NCI-H345 treated with DMSO at 0.1 percent for 48 hours (cell line): ENCODE results near the gene BCAS3.

Experiments
- DNase-seq: peaks from one replicate; lab custom pipeline; 2025; ENCODE audit not compliant: unreplicated experiment; lab: John Stamatoyannopoulos, UW

The BCAS3 gene

DNA sequence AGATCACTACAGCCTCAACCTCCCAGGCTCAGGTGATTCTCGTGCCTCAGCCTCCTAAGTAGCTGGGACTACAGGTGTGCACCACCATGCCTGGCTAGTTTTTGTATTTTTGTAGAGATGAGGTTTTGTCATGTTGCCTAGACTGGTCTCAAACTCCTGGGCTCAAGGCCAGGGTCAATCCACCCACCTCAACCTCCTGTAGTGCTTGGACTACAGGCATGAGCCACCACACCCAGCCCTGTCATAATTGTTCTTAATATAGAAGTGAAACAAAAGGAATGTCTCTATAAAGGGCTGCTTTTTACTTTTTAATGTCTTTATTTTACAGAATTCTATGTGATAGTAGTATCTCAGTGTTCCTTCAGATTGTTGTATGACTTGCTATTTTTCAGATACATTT is 376.8 kb downstream of the BCAS3 start:
- no peak for DNase-seq

DNA sequence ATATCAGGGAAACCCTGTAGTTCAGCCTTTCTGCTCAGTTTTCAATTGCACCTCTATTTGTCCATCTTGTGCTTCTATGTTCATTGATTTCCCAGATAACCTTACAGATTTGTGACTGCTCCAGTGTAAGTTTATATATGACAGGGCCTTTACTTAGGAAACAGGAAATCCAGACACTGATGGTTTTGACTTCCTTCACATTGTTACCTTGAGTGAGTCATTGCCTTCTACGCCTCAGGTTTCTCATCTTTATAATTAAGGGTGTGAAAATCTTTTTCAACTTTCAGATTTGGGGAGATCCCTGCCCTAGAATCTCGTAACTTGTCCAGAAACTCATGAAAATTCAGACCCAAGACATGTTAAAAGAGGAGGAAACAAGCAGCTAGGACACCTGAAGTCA is 379.6 kb downstream of the BCAS3 start:
- DNase-seq, result no peak

DNA sequence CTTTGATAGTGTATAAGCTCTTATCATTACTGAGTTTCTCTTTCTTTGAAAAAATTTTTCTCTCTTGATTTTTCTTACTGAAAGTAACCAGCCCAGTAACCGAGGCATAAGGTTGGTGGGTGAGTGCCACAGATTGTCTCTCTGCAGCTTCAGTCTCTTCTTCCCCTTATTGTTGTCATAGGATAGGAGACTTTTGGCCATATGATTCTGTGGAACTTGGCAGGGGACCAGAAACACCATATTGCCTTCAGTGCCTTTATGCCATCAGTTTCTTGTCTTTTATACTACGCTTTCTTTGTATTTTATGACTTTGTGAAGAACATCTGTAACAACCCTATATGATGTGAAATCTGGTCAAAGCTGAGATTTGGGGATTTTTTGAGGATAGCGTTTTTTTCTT is 380.4 kb downstream of the BCAS3 start:
- no peak for DNase-seq

DNA sequence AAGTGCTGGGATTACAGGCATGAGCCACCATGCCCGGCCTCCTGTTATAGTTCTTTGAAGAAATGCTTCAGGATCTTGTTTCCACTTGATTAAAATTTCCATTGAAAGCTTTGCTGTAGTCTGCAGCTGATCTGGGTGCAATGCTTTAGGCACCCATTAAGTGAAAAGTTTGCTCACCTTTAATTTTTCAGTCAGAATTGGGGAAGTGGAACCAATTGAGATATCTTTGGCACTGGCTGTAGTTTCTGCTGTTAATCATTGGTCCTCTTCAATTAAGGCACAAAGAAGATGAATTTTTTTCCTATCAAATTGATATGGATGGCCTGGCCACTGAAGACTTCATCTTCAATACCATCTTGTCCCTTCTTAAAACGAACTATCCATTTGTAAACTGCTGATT is 385.9 kb downstream of the BCAS3 start:
- no peak for DNase-seq

DNA sequence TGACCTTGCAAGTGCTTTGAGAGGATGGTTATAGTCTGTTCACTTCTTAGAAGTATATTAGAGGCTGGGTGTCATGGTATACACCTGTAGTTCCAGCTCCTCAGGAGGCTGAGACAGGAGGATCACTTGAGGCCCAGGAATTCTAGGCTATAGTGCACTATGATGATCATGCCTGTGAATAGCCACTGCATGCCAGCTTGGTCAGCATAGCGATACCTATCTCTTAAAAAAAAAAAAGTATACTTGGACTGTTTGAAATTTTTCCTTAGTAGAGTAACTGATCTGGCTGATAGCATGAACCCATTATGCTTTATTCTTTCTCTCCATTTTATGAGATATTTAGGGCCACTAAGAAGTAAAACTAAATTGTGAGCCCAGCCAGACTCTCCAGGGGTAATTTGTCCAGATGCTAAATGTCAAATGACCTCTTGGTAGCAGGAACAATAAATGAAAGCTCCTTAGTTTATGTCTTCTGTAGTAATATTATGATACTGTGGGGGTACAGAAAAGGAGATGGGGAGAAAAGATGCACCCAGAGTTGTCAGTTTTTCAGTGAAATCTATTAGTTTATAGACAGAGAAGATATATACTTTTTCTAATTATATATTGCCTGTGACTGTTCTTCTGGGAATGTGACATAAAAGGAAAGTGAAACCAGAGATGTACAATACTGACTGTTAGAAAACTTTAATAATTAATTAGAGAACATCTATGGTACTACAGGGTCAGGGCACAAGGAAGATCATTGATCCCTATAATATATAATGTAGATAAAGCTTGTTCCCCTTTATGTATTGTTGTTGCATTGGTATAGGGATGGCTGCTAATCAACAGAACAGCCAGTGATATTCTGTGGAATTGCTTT is 386.7 kb downstream of the BCAS3 start:
- no peak for DNase-seq

DNA sequence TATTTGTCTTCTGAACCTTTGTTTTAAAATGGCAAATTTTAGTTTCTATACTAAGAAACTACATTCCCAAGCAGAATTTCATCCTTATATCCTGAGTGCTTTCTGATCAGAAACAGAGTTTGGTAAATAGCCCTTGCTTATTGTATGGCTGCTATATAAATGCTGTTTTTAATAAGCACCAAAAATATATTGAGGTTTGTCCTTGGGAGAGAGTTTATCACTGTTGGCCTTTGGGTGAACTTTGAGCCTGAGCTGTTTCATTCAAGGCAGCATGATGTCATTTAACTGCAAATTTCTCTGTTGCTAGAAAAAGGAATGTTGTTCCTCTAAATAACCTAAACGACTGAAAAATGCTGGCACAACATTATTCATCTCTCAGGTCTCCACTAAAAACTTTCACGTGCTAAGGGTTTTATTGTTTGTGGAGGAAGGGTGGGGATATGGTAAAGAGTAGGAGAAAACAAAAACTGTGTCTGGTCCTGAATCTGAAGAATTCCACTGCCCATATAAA is 387.7 kb downstream of the BCAS3 start:
- DNase-seq, result no peak

DNA sequence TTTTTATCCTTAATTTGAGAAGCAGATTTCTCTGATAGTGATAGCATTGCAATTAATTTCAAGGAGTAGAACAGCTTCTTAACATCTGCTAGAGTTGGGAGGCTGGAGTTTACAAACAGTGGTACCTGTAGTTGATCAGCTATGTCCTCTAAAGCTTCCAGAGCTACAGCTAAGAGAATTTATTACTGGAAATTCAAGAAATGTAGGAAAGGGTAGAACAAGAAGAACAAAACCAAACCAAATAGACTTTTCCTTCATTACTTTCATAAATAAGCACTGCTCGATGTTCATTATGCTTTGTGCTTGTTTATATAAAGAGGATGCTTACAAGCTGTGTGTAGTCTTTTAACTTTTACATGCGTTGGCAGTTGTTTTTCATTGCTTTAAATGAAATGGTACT is 388.4 kb downstream of the BCAS3 start:
- DNase-seq, result no peak

DNA sequence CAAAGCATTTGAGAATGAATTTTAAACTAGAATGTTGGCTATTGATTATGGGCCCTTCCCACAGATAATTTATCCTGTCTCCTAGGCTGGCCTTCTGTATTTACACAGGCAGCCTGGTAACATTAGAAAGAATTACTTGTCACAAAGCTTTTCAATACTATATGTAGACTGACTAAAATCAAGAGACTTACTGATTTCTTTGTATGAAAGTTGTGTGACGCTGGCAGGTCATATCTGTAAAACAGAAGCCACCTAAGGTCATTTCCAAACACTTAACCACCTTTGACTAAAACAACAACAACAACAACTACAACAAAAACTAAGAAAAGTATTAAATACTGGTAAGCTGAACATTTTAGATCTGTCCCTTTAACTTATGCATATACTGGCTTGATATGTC is 393.0 kb downstream of the BCAS3 start:
- DNase-seq, result no peak

DNA sequence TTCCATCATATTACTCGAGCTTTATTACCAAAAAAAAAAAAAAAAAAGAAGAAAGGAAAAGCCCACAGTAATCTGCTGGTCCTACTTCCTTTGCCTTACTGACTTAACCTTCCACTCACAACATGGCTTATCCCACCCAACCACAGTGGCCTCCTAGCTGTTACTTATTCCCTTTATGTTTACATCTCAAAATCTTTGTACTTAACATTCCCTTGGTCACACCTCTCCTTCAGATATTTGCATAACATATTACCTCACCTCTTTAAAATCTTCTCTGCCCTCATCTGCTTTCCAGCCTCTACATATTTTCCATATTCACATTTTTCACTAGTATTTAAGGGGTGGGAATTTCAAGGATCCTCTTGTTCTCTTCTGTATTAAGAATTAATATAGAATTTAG is 395.0 kb downstream of the BCAS3 start:
- DNase-seq, result no peak

DNA sequence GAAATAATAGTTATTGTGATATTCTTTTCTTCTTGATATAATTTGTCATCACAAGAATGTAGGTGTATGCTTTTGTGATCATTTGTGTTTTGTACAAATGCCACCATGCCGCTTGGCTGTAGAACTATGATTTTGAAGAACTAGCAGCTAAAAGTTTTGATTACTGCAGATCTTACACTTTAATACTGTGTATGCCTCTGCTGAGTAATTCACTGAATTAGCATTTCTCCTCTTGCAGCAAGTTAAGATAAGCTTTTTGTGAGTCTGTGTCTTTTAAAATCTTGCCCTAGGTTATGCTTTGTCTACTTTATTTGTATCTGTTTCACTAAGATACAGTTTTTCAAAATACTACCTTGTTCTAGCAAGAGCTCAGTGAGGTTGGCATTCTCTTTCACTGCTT is 395.5 kb downstream of the BCAS3 start:
- no peak for DNase-seq

DNA sequence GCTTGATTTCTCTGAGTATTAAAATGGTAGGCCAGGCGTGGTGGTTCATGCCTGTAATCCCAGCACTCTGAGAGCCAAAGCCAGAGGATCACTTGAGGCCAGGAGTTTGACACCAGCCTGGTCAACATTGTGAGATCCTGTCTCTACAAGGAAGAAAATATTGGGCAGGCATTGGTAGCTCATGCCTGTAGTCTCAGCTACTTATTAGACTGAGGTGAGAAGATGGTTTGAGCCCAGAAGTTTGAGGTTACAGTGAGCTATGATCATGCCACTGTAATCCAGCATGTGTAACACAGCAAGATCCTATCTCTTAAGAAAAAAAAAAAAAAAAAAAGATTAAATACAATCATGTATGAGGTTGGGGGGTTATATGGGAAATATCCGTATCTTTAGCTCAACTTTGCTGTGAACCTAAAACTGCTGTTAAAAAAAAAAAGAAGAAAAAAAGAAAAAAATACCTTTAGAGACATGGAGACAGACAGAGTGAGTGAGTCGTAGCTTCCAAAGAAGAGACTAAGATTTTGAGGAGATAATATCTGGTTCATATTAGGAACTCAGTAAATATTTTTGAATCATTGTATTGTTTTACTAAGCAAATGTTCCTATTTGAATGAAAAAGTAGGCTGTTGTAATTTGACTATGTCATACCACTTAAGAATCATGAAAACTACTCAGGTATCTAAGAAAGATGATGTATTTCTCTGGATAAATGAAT is 396.3 kb downstream of the BCAS3 start:
- DNase-seq, result no peak

DNA sequence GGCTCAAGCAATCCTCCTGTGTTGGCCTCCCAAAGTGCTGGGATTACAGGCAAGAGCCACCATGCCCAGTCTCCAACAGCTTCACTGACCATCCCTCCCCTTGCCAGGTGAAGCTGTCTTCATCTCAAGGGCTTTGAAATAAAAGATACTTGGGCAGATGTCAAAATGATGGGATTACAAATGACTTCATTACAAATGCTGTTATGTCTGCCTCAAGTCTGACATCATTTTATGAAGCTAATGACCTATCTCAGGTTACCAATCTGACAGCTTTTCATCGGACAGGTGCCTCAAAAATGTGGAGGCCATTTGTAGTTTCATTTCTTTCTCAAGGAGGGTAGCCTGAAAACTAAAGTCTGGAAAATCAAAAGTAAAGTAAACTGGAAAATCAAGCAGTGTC is 398.3 kb downstream of the BCAS3 start:
- no peak for DNase-seq

DNA sequence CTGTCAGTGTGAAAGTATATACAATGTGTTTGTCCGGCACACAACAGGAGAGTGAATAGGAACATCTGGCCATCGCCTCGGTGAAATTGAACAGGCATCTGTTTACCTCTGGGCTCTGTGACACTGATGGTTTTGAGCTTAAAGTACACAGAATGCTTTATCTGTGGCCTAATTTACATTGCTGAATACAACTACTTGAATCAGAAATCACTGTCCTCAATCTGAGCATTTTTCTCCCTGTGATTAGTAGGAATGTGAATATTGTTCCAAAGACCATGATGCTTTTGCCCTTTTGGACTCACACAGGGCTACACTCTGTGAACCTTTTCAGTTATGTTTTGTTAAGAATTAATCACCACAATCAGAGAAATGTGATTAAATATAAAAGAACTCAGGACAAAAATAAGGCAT is 399.0 kb downstream of the BCAS3 start:
- DNase-seq, result no peak

DNA sequence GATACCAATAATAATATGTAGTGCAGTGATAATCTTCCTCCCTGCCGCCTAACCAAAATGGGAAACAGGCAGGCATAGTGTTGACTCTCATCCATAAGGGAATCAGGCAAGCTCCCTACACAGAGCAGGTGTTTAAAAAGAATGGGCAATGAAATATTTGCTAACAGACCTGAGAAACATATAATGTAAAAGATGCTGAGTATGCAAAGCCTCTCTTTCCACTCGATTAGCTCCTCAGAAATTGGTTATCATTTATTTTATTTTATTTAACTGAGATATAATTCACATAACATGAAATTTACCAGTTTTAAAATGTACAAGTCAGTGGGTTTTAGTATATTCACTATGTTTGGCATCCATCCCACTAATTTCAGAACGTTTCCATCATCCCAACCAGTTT is 404.3 kb downstream of the BCAS3 start:
- no peak for DNase-seq

DNA sequence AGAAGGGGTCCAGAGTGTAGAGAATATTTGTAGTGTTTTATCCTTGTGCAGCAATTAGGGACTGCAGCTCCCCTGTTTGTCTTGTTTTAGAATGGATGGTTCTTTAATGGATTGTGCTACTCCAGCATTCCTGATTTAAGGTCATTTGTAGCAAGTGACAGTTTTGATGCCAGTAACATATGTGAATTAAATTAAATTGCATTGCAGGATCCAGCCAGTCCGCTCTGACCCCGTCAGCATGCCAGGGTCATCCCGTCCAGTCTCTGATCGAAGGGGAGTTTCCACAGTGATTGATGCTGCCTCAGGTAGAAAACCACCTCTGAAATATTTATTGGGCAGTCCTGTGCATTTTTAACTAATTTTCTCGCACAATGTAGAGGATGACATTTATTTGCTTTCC is 406.6 kb downstream of the BCAS3 start:
- DNase-seq, result no peak

DNA sequence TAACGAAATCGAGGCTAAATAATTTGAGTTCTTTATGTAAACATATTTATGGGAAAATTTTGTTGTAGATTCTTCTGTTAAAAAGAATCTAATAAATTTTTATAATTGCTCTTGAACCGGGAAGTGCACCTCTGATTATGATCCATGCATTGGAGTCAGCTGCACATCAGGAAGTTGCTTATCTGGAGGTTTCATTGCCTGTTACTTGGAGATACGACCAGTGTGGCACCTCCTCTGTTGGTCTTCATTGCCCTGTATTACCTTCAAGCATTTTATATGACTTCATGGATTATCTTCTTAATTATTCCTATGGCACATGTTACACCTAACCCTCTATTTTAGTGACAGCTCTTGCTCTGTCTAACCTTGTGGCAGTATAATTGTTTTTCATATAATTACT is 409.4 kb downstream of the BCAS3 start:
- DNase-seq, result no peak

DNA sequence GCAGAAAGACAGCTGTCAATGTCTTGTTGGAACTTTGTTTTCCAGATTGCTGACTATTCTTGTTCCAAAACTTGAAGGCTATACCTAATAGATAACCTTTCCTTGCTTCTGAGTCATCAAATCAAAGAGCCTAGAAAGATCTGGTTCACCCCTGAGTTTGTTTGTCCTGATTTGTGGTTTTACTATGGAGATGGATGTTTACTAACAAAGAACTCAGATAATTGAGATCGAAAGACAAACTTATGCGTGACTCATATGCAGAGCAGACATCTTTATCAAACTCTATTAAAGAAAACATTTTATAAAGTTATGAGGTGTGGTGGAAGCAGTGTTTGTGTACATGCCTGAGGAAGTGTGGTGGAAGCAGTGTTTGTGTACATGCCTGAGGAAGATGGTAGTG is 410.9 kb downstream of the BCAS3 start:
- no peak for DNase-seq

DNA sequence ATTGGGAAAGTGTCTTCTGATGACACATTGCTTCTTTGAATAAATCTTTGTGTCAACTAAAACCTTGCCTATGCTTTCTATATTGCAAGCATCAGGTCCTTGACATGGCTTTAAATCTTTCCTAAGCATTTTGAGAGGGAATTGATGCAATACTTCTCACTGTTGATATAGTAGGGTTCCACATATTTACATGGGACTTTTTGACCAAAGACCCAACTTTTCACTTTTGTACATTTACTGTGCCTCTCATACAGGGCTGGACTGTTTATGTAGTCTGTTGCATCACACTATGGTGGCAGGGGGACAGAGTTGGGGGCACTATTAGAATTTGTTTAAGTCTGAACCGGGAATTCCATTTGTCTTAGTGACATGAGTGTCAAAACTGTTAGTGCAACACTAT is 413.4 kb downstream of the BCAS3 start:
- DNase-seq, result no peak

DNA sequence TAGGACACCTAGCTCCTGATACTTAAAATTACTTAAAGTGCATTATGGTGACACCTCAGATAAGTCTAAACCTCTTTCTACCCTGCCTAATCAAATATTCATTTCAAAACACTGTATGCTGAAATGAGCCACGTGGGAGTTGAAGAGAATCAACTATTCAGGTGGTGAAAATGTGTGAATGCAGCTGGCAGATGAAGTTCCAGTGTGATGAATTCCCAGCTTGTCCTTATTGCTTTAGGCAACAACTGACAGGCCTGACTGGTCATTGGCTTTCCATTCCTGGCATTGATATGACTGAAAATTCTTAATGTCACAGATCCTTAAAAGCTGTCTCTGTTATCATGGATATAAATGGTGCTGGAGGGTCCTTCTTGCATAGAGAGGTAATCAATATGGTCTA is 420.1 kb downstream of the BCAS3 start:
- no peak for DNase-seq

DNA sequence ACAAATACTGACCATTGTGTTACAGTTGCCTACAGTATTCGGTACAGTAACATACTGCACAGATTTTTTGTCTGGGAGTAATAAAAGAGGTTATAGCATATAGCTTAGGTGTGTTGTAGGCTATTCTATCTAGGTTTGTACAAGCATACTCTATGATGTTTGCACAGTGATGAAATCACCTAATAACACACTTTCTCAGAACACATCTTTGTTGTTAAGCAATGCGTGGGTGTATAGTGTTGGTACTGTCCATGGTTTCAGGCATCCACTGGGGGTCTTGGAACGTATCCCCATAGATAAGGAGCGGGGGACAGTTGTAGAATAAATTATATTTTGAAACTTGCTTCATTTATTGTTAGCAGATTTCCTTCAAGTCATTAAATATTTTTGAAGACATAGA is 428.7 kb downstream of the BCAS3 start:
- no peak for DNase-seq

DNA sequence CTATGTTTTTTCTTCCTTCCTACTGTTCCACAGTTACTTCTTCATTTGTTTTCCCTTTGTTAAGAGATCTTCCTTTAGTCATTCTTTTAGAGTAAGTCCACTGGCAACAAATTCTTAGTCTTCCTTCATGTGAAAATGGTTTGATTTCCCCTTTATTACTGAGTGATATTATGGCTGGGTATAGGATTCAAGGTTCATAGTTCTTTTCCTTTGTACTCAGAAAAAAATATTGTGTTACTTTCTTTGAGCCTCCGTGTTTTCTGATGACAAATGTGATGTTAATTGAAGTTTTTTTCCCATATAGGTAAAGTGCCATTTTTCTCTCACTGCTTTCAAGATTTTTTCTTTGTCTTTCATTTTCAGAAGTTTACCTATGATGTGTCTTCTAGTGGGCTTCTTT is 438.9 kb downstream of the BCAS3 start:
- DNase-seq, result no peak

DNA sequence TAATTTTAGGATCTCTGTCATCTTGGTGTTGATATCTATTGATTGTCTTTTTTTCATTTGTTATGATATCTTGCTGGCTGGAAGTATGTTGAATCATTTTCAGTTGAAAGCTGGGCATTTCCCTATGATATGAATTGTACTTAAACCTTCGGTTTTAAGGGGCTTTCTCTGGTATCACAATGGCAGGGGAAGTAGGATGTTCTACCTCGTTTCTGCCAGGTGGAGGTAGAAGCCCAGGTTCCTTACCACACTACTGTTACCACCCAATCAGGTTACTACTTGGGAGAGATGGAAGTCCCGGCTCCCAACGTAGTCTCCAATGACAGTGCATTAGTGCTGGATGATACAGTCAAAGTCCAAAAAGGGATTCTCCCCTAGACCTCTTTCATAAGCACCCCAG is 440.3 kb downstream of the BCAS3 start:
- no peak for DNase-seq
